Endothelial cell of umbilical vein (primary cell): ENCODE measurements around the gene S1PR4. TPM values are rescaled to one million over a fixed set of nuclear protein-coding genes. Genes with fewer than 3 reads are reported as not detected.

Experiments used
- BruUV-seq: library from RNA; stranded (reverse); fragments of 400-500 nt; replicated peaks from 2 replicates; lab custom pipeline; 2021; lab: Mats Ljungman, UMichigan
- CTCF ChIA-PET: fragments of 300-600, 350-600 bp; sonication (Branson Sonifier 250); formaldehyde crosslinking; loops from one replicate; lab custom pipeline; 2021; ENCODE audit warnings: antibody characterized with exemption, inconsistent platforms; lab: Charles Lee
- POLR2A ChIA-PET: fragments of 300-600, 350-600 bp; sonication (Branson Sonifier 250); formaldehyde crosslinking; loops from one replicate; lab custom pipeline; 2021; ENCODE audit warnings: antibody characterized with exemption, inconsistent platforms; lab: Charles Lee
- DNase-seq: peaks from one replicate; pipeline ENCODE4 v3.0.0-alpha.2; 2011; ENCODE audit warnings: low read depth, low spot score
- FAIRE-seq: peaks from 2 replicates; lab custom pipeline; 2011; peaks lifted over from hg19 to GRCh38; lab: Jason Lieb, UNC
- H2AFZ ChIP-seq: 2 replicates; pipeline ENCODE4 v1.6.0; 2012; ENCODE audit warnings: low read depth, low read length, control low read depth, inconsistent platforms
- H3K27ac ChIP-seq: 2 replicates; pipeline ENCODE4 v1.5.1; 2011; ENCODE audit warnings: low read depth, mild to moderate bottlenecking, control low read depth, low read length, moderate library complexity; ENCODE audit not compliant: insufficient read depth
- H3K27me3 ChIP-seq, 2 experiments: 2 replicates each; pipeline versions ENCODE4 v1.6.0 to v1.6.1; 2011; ENCODE audit warnings: low read length in 2 of 2, mixed read lengths in 1 of 2; ENCODE audit not compliant: control insufficient read depth in 2 of 2, insufficient read depth in 2 of 2
- H3K36me3 ChIP-seq, 2 experiments: 2 replicates in 1 of 2; 3 replicates in 1 of 2; pipeline ENCODE4 v1.5.1; 2011; ENCODE audit warnings: low read length in 2 of 2, mild to moderate bottlenecking in 1 of 2, moderate library complexity in 1 of 2; ENCODE audit not compliant: control insufficient read depth in 2 of 2, insufficient read depth in 2 of 2; ENCODE audit errors: extremely low read depth in 1 of 2
- H3K4me1 ChIP-seq: 3 replicates; pipeline ENCODE4 v1.5.1; 2011; ENCODE audit warnings: mild to moderate bottlenecking, low read length; ENCODE audit not compliant: control insufficient read depth, insufficient read depth; ENCODE audit errors: extremely low read depth
- H3K4me2 ChIP-seq: 2 replicates; pipeline ENCODE4 v1.6.1; 2011; ENCODE audit warnings: low read length, control low read depth, mixed read lengths; ENCODE audit not compliant: insufficient read depth
- H3K4me3 ChIP-seq, 3 experiments: fragments of 200-600 bp in 1 of 3; sonication (generic), shearing (Covaris generic) in 1 of 3; replicated peaks in 1 of 3; 2 replicates each; pipeline ENCODE4 v1.5.1; 2011 to 2016; ENCODE audit warnings: control low read depth in 3 of 3, low read length in 3 of 3, mild to moderate bottlenecking in 2 of 3, inconsistent platforms in 1 of 3, low read depth in 1 of 3, moderate library complexity in 1 of 3; ENCODE audit not compliant: insufficient read depth in 1 of 3
- H3K79me2 ChIP-seq: 2 replicates; pipeline ENCODE4 v1.6.0; 2012; ENCODE audit warnings: low read length, inconsistent platforms; ENCODE audit not compliant: control insufficient read depth, insufficient read depth
- H3K9ac ChIP-seq: replicated peaks from 2 replicates; pipeline ENCODE3; 2011; ENCODE audit warnings: low read length, control low read depth; ENCODE audit not compliant: insufficient read depth; ENCODE audit errors: extremely low read depth
- H3K9me1 ChIP-seq: replicated peaks from 3 replicates; pipeline ENCODE4 v1.6.0; 2011; ENCODE audit warnings: mild to moderate bottlenecking, low read length; ENCODE audit not compliant: control insufficient read depth, insufficient read depth; ENCODE audit errors: extremely low read depth
- H3K9me3 ChIP-seq: replicated peaks from 2 replicates; pipeline ENCODE4 v1.5.1; 2012; ENCODE audit warnings: low read length, inconsistent platforms; ENCODE audit not compliant: control insufficient read depth, insufficient read depth
- H4K20me1 ChIP-seq: replicated peaks from 2 replicates; pipeline ENCODE3; 2011; ENCODE audit warnings: mild to moderate bottlenecking, low read length; ENCODE audit not compliant: control insufficient read depth, insufficient read depth; ENCODE audit errors: extremely low read depth
- EZH2 ChIP-seq: IDR thresholded peaks from 2 replicates; pipeline ENCODE4 v1.6.1; 2012; ENCODE audit warnings: borderline replicate concordance, low read depth, mild to moderate bottlenecking, moderate library complexity, low read length, inconsistent platforms; ENCODE audit not compliant: severe bottlenecking
- FOS ChIP-seq: IDR thresholded peaks from 2 replicates; pipeline ENCODE4 v1.6.1; 2011; ENCODE audit warnings: mild to moderate bottlenecking, low read length, moderate library complexity, borderline replicate concordance; ENCODE audit not compliant: insufficient read depth
- GATA2 ChIP-seq: IDR thresholded peaks from 2 replicates; pipeline ENCODE4 v1.7.0; 2011; ENCODE audit warnings: low read depth, mild to moderate bottlenecking, moderate library complexity, mixed read lengths, low read length; ENCODE audit not compliant: insufficient read length, insufficient read depth
- JUN ChIP-seq: IDR thresholded peaks from 2 replicates; pipeline ENCODE4 v1.6.1; 2011; ENCODE audit warnings: borderline replicate concordance, low read depth; ENCODE audit not compliant: insufficient read length, insufficient read depth
- MYC ChIP-seq: IDR thresholded peaks from one replicate; pipeline ENCODE4 v1.6.1; 2011; ENCODE audit warnings: mild to moderate bottlenecking, low read depth, low read length
- POLR2A ChIP-seq: IDR thresholded peaks from 2 replicates; pipeline ENCODE4 v1.6.1; 2012; ENCODE audit warnings: low read depth, mild to moderate bottlenecking, control low read depth, low read length
- POLR2AphosphoS5 ChIP-seq: IDR thresholded peaks from 2 replicates; pipeline ENCODE4 v1.6.1; 2012; ENCODE audit warnings: low read depth, mild to moderate bottlenecking, control low read depth, low read length, moderate library complexity; ENCODE audit not compliant: insufficient read depth
- dilution Hi-C: fragments of 300-500 bp; cut with MboI; formaldehyde crosslinking; loops from one replicate; pipeline ENCODE4 v1.15.0; 2019; ENCODE audit warnings: low sequenced_read_pairs; ENCODE audit not compliant: extremely low pct_ligation_motif_present
- intact Hi-C: fragments of 100-400 bp; cut with micrococcal nuclease; formaldehyde crosslinking; loops from one replicate; pipeline ENCODE4 v1.10.0; 2022
- polyA plus RNA-seq, 4 experiments: library from polyadenylated mRNA; depleted of rRNA in 3 of 4; stranded (reverse) in 3 of 4; unstranded in 1 of 4; fragments of >200 nt; gene quantifications; 2 replicates each; pipeline versions ENCODE4 v1.2.1 to v1.2.3, GENCODE V29; 2011 to 2012; ENCODE audit warnings: missing spikeins in 1 of 4
- total RNA-seq: library from RNA; stranded (reverse); gene quantifications from 2 replicates; pipeline ENCODE4 v1.2.3, GENCODE V29; 2021
- TF ChIP-seq, protein P1 (sequence below): IDR thresholded peaks from 2 replicates; pipeline ENCODE4 v1.6.1; 2011; ENCODE audit not compliant: insufficient read depth, insufficient read length
- TF ChIP-seq, protein P2 (sequence below), 2 donors: IDR thresholded peaks; 1 replicate in 1 of 2; 2 replicates in 1 of 2; pipeline ENCODE4 v1.5.1; 2011; ENCODE audit warnings: low read length in 2 of 2, mild to moderate bottlenecking in 2 of 2, moderate library complexity in 2 of 2, control low read depth in 1 of 2, inconsistent platforms in 1 of 2, low read depth in 1 of 2; ENCODE audit not compliant: insufficient read depth in 1 of 2; ENCODE audit errors: extremely low read depth in 1 of 2

The S1PR4 gene
- total and polyA plus RNA-seq, 2 donors (not counting 3 experiments of a cell fraction or from before 2014, with no cell fraction given): 1.7 to 2.5 TPM

DNA sequence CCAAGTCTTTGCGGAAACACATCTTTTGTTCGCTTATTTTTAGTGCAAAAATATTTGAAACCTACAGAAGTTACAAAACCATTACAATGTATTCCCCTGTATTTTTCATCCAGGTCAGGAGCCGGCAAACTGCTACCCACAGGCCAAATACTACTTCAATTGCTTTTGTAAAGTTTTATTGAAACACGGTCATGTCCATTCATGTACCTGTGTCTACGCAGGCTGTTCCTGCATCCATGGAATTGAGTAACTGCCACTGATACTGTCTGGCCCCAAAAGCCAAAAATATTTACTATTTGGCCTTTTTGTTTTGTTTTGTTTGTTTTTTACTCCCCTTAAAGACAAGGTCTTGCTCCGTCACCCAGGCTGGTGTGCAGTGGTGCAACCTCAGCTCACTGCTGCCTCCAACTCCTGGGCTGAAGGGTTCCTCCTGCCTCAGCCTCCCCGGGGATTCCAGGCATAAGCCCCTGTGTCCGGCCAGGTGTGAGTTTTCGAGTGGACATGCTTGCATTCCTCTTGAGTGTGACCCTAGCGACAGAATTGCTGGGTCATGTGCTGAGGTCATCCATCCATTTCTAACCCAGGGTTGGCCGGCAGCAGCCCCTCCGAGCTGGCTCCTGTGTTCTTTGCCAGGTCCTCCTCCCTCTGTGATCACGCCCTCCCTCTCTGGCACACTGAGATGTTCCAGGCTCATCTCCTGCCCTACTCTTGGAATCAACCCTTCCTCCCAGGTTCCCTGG, 10.9 kb upstream of the S1PR4 start:
- H3K4me1 ChIP-seq: no peaks in the 10 kb centered on the region
- H3K27me3 ChIP-seq: no peaks in the 10 kb centered on the region
- TF ChIP-seq MYC (no peak), POLR2AphosphoS5 (no peak), JUN (no peak), GATA2 (no peak), FOS (no peak), EZH2 (no peak), POLR2A (no peak)
- TF ChIP-seq, protein P1, sequence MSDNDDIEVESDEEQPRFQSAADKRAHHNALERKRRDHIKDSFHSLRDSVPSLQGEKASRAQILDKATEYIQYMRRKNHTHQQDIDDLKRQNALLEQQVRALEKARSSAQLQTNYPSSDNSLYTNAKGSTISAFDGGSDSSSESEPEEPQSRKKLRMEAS: no peak
- TF ChIP-seq, protein P2, sequence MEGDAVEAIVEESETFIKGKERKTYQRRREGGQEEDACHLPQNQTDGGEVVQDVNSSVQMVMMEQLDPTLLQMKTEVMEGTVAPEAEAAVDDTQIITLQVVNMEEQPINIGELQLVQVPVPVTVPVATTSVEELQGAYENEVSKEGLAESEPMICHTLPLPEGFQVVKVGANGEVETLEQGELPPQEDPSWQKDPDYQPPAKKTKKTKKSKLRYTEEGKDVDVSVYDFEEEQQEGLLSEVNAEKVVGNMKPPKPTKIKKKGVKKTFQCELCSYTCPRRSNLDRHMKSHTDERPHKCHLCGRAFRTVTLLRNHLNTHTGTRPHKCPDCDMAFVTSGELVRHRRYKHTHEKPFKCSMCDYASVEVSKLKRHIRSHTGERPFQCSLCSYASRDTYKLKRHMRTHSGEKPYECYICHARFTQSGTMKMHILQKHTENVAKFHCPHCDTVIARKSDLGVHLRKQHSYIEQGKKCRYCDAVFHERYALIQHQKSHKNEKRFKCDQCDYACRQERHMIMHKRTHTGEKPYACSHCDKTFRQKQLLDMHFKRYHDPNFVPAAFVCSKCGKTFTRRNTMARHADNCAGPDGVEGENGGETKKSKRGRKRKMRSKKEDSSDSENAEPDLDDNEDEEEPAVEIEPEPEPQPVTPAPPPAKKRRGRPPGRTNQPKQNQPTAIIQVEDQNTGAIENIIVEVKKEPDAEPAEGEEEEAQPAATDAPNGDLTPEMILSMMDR (IDR thresholded peaks at IDR 0.05; ENCODE audit: extremely low read depth in 1 of 2, insufficient read depth in 1 of 2, low read depth in 1 of 2, low read length in 2 of 2): no peak
- FAIRE-seq: no peak
- H3K36me3 ChIP-seq: no peaks in the 10 kb centered on the region
- no peak overlapping the region for H3K4me3 ChIP-seq
- intact Hi-C loops (no loop called here), dilution Hi-C loops (no loop called here)
- ChIA-PET CTCF (interaction anchor here (1.7 kb wide), 1 partner anchor 39 kb away, joined by 5 read pairs; no protein-coding TSS in a partner anchor), POLR2A (no interaction called here)
- no peaks in the 10 kb centered on the region for H3K9me3 ChIP-seq
- H3K9me1 ChIP-seq: no peaks in the 10 kb centered on the region
- no peak overlapping the region for H3K9ac ChIP-seq
- H2AFZ ChIP-seq: no peak overlapping the region
- H3K27ac ChIP-seq: no peak overlapping the region
- DNase-seq: no peak
- H3K4me2 ChIP-seq: no peak overlapping the region
- BruUV-seq: no TSS peak
- no peaks in the 10 kb centered on the region for H4K20me1 ChIP-seq
- H3K79me2 ChIP-seq: no peaks in the 10 kb centered on the region
